ENCODE measurements around the gene HLA-DPB1. TPM values are rescaled to one million over a fixed set of nuclear protein-coding genes. Genes with fewer than 3 reads are reported as not detected.

Gene HLA-DPB1
- total and polyA plus RNA-seq, 2 of the 4 experiments (the other 2 are of a cell fraction) = 7.7 to 10.7 TPM

DNA sequence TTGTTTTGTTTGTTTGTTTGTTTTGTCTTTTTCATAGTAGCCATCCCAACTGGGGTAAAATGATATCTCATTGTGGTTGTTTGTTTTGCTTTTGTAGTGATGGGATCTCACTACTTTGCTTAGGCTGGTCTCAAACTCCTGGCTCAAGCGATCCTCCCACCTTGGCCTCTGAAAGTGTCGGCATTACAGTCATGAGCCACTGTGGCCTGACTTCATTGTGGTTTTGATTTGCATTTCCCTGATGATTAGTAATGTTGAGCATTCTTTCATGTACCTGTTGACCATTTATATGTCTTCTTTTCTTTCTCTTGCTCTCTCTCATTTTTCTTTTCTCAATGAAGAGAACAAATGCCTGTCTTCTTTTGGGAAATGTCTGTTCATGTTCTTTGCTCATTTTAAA, 35.6 kb upstream of the HLA-DPB1 start:
- H3K9me3 ChIP-seq (ENCODE audit: control insufficient read depth, insufficient read depth, low read length) = no peaks in the 10 kb centered on the region
- WGBS, 2 experiments (ENCODE audit: extremely low coverage in 2 of 2, insufficient read length in 1 of 2) = no CpG with 5 or more reads among the region's 2 CpGs
- no peak overlapping the region for H3K56ac ChIP-seq (ENCODE audit: extremely low read depth, insufficient read depth, low read length)
- CTCF ChIA-PET = no interaction called here
- no peak overlapping the region for H2AK5ac ChIP-seq (ENCODE audit: low read depth, low read length)
- ATAC-seq (ENCODE audit: low read depth) = no peak
- H3K27me3 ChIP-seq (ENCODE audit: control insufficient read depth, insufficient read depth, low read length) = peaks cover 5% of the 10 kb centered on the region
- no peak overlapping the region for H2BK20ac ChIP-seq (ENCODE audit: low read depth, low read length)
- no peaks in the 10 kb centered on the region for H3K79me1 ChIP-seq (ENCODE audit: low read depth in 1 of 2, low read length in 2 of 2)
- in situ Hi-C loops (cut with MboI; ENCODE audit: low sequenced_read_pairs) (no loop called here), dilution Hi-C loops (cut with HindIII; ENCODE audit: low sequenced_read_pairs, unreplicated experiment) (no loop called here), intact Hi-C loops (cut with micrococcal nuclease) (no loop called here)
- no peak overlapping the region for H3K4ac ChIP-seq (ENCODE audit: low read depth, low read length)
- H4K5ac ChIP-seq (ENCODE audit: low read depth, low read length) = no peak overlapping the region
- H2BK5ac ChIP-seq (ENCODE audit: low read depth, low read length, poor library complexity, severe bottlenecking) = no peak overlapping the region
- no peaks in the 10 kb centered on the region for H4K20me1 ChIP-seq (ENCODE audit: insufficient read depth, low read length)
- H3K4me2 ChIP-seq (ENCODE audit: low read depth, low read length) = no peak overlapping the region
- no peak overlapping the region for H3K18ac ChIP-seq (ENCODE audit: low read depth, low read length)
- no peak overlapping the region for H3K23ac ChIP-seq (ENCODE audit: low read depth, low read length)
- H4K91ac ChIP-seq (ENCODE audit: insufficient read depth, low read depth, low read length) = no peak overlapping the region
- H2BK120ac ChIP-seq (ENCODE audit: low read depth, low read length) = no peak overlapping the region
- H4K8ac ChIP-seq (ENCODE audit: low read depth in 2 of 2, low read length in 2 of 2) = no peak overlapping the region
- no peaks in the 10 kb centered on the region for H3K36me3 ChIP-seq (ENCODE audit: control insufficient read depth, insufficient read depth, low read length)
- no peak overlapping the region for H3K27ac ChIP-seq (ENCODE audit: insufficient read depth, low read length)
- H3K9me1 ChIP-seq (ENCODE audit: insufficient read depth, low read length) = no peaks in the 10 kb centered on the region
- H3K9ac ChIP-seq (ENCODE audit: low read depth, low read length) = no peak overlapping the region
- H2AK9ac ChIP-seq (replicated peaks; ENCODE audit: low read depth, low read length, poor library complexity) = no peak overlapping the region
- no peak overlapping the region for H3K14ac ChIP-seq (replicated peaks; ENCODE audit: low read depth, low read length)
- no peak overlapping the region for H2BK15ac ChIP-seq (ENCODE audit: low read depth, low read length)
- TF ChIP-seq SMC3 (IDR thresholded peaks at IDR 0.05; ENCODE audit: low read depth, low read length) (no peak), RFX5 (IDR thresholded peaks at IDR 0.05; ENCODE audit: low read depth, low read length) (no peak), BHLHE40 (IDR thresholded peaks at IDR 0.05; ENCODE audit: low read depth, low read length) (no peak), MAZ (IDR thresholded peaks at IDR 0.05; ENCODE audit: borderline replicate concordance, low read depth, low read length) (no peak), POLR2A (IDR thresholded peaks at IDR 0.05; ENCODE audit: low read depth, low read length) (no peak), NFE2L2 (IDR thresholded peaks at IDR 0.05; ENCODE audit: low read depth, low read length) (no peak), RCOR1 (IDR thresholded peaks at IDR 0.05; ENCODE audit: insufficient replicate concordance, low read length) (no peak), FOS (IDR thresholded peaks at IDR 0.05; ENCODE audit: low read depth, low read length) (no peak), RAD21 (IDR thresholded peaks at IDR 0.05; ENCODE audit: low read length) (no peak), MAFK (IDR thresholded peaks at IDR 0.05; ENCODE audit: low read depth, low read length) (no peak)
- TF ChIP-seq, protein P1, sequence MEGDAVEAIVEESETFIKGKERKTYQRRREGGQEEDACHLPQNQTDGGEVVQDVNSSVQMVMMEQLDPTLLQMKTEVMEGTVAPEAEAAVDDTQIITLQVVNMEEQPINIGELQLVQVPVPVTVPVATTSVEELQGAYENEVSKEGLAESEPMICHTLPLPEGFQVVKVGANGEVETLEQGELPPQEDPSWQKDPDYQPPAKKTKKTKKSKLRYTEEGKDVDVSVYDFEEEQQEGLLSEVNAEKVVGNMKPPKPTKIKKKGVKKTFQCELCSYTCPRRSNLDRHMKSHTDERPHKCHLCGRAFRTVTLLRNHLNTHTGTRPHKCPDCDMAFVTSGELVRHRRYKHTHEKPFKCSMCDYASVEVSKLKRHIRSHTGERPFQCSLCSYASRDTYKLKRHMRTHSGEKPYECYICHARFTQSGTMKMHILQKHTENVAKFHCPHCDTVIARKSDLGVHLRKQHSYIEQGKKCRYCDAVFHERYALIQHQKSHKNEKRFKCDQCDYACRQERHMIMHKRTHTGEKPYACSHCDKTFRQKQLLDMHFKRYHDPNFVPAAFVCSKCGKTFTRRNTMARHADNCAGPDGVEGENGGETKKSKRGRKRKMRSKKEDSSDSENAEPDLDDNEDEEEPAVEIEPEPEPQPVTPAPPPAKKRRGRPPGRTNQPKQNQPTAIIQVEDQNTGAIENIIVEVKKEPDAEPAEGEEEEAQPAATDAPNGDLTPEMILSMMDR (conservative IDR thresholded peaks at IDR 0.05; ENCODE audit: low read depth, low read length) = no peak
- TF ChIP-seq, protein P2, sequence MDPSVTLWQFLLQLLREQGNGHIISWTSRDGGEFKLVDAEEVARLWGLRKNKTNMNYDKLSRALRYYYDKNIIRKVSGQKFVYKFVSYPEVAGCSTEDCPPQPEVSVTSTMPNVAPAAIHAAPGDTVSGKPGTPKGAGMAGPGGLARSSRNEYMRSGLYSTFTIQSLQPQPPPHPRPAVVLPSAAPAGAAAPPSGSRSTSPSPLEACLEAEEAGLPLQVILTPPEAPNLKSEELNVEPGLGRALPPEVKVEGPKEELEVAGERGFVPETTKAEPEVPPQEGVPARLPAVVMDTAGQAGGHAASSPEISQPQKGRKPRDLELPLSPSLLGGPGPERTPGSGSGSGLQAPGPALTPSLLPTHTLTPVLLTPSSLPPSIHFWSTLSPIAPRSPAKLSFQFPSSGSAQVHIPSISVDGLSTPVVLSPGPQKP (IDR thresholded peaks at IDR 0.05; ENCODE audit: borderline replicate concordance, low read depth, low read length) = no peak
- no peak overlapping the region for H2AFZ ChIP-seq (replicated peaks; ENCODE audit: low read length, poor library complexity)
- no peak overlapping the region for H3K4me3 ChIP-seq (ENCODE audit: insufficient read depth, low read depth, low read length)
- POLR2A ChIA-PET (ENCODE audit: unreplicated experiment) = no interaction called here
- BruUV-seq (replicated peaks) = no TSS peak
- DNase-seq = no peak
- no peaks in the 10 kb centered on the region for H3K4me1 ChIP-seq (ENCODE audit: control insufficient read depth, insufficient read depth, low read length)

All from IMR-90 (cell line).